GM21447 (cell line): ENCODE results near the gene SSPN.
A peak's percentile ranks its signal among the peaks of the same experiment; 100 is the strongest.

Experiments used
- ATAC-seq: cut with Tn5 transposase; IDR thresholded peaks from one replicate; pipeline ENCODE4 v1.9.1; 2021; ENCODE audit not compliant: unreplicated experiment

The SSPN gene

DNA sequence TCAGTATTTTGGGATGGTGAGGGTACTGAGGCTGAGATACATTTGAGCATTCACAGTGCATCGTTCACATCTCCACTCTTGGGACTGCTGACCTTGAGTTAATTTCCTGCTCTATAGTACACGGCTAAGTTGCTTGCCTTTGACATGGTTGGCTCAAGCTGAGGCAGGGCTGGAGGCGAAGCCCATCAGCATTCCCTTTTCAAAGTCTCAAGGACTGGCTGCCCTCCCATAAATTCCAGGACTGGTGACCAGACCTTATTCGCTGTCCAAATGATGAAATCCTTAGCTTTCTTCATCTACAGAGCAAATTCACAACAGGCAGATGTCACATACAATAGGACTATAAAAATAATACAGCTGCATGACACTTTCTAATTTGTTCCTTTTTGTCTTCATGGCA lies 85.9 kb downstream of the SSPN start:
- ATAC-seq: no peak

- no peak for ATAC-seq
Measured at GRCh38 chr12:26282339-26282940, 87.1 kb downstream of the SSPN start.

- no peak for ATAC-seq
Measured at GRCh38 chr12:26283046-26283445, 87.7 kb downstream of the SSPN start.

DNA sequence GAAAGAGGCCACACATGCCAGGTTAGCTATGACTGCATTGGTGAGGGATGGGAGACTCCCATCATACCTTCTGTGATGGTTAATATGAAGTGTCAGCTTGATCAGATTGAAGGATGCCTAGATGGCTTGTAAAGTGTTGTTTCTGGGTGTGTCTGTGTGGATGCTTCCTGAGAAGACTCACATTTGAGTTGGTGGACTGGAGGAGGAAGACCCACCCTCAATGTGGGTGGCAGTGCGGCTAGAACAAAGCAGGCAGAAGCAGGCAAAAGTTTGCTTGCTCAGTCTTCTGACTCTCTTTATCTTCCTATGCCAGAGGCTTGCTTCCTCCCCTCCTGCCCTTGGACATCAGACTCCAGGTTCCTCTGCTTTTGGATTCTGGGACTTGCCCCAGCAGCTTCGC lies 88.2 kb downstream of the SSPN start:
- ATAC-seq: no peak

- ATAC-seq: no peak
Measured at GRCh38 chr12:26285401-26285800, 90.0 kb downstream of the SSPN start.

DNA sequence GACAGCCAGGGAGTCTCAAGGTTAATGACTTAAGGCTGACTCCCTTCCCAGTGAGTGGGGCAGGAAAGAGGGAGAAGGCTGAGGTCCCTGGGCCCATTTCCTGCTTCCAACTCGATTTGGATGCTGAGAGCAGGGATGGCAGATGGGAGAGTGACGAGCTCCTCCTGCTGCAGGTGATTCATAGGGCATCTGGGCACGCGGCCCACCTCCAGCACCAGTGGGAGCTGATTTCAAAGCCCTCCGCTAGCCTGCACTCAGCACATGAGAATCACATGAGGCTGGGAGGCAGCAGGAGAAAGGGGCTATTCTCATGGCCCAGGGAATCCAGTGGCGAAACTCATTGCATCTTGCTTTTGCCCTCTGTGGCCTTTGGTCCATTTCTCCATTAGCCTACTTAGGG lies 90.8 kb downstream of the SSPN start:
- no peak for ATAC-seq

DNA sequence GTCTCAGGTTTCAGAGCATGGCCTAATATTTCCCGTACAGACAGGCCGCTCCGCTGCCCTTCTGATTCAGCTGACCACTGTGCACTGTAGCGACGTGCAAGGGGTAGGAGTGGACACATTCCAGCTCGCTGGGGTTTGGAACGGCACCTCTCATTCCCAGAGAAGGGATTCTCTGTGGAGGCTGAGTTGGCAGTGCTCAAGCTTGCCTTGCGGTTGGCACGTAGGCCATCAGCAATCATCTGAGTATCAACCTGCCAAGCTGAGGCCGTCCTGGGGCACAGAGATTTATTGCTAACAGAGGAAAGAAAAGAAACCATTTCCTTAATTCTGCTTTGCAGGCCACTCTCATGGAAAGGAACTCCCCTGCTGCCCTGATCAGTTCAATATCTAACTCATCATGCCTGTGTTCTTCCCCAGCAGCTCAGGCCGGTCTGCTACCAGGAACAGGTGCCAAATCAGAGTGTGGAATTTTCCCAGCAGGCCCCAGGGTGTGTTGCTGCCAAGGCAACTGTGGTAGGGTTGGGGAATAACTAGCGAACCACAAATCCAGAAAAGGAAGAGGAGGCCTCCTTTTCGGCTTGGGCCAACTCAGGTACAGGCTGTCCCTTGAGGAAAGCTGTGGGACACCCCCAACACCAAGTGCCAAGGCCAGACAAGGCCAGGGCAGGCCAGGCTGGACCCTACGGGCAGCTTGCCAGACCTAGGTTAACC lies 92.5 kb downstream of the SSPN start:
- no peak for ATAC-seq

- no peak for ATAC-seq
Measured at GRCh38 chr12:26290565-26290964, 95.2 kb downstream of the SSPN start.

- no peak for ATAC-seq
Measured at GRCh38 chr12:26292596-26292995, 97.2 kb downstream of the SSPN start.

GRCh38 chr12:26293612-26294011 lies 98.2 kb downstream of the SSPN start:
- ATAC-seq: no peak

GRCh38 chr12:26295001-26295400 lies 99.6 kb downstream of the SSPN start:
- no peak for ATAC-seq

- no peak for ATAC-seq
Measured at GRCh38 chr12:26297396-26298070, 102.2 kb downstream of the SSPN start.

GRCh38 chr12:26298785-26299621 lies 103.6 kb downstream of the SSPN start:
- ATAC-seq: peak; percentile 99

DNA sequence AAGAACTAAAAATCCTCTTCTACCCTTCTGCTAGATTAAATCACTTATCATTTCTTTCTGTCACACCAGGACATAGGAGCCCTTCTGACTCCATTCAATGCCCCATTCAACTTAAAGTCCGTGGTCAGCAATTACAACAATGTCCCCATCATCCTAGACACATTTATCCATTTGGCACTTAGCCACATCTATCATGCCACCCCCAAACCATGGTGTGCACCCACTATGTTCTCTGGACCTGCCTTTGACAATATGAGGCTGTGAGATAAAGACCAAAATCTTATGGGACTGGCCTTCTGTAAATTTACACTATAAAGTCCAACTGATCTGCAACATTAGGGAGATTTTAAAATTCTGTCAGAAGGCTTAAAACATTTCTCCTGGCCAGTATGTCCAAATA lies 104.4 kb downstream of the SSPN start:
- no peak for ATAC-seq
